Panc1 (cell line): ENCODE results near the gene P2RX3. TPM values are rescaled to one million over a fixed set of nuclear protein-coding genes. Genes with fewer than 3 reads are reported as not detected.
A peak's percentile ranks its signal among the peaks of the same experiment; 100 is the strongest.

ENCODE experiments used
- ATAC-seq: fragments of 200-7000 bp; cut with Tn5 transposase; 2 replicates; pipeline ENCODE4 v1.9.1; 2020; ENCODE audit warnings: mild to moderate bottlenecking, moderate library complexity
- BruUV-seq: library from RNA; stranded (reverse); fragments of 400-500 nt; replicated peaks from 2 replicates; lab custom pipeline; 2021; lab: Mats Ljungman, UMichigan
- CTCF ChIA-PET: fragments of 300-600 bp; sonication (Branson Sonifier 250); formaldehyde crosslinking; loops from one replicate; lab custom pipeline; 2022; ENCODE audit warnings: antibody characterized with exemption; lab: Charles Lee
- POLR2A ChIA-PET: fragments of 300-600 bp; sonication (Branson Sonifier 250); formaldehyde crosslinking; loops from one replicate; lab custom pipeline; 2022; ENCODE audit warnings: antibody characterized with exemption; lab: Charles Lee
- DNase-seq: peaks from one replicate; pipeline ENCODE4 v3.0.0-alpha.2; 2010; ENCODE audit warnings: low read depth, low spot score
- H3K27ac ChIP-seq: 2 replicates; pipeline ENCODE4 v1.5.1; 2011; ENCODE audit warnings: mild to moderate bottlenecking, low read length, inconsistent platforms
- H3K27me3 ChIP-seq: fragments of 200-500 bp; sonication (Bioruptor generic); 2 replicates; pipeline ENCODE4 v1.6.0; 2014; ENCODE audit warnings: low read length, inconsistent platforms; ENCODE audit not compliant: control insufficient read depth, insufficient read depth
- H3K36me3 ChIP-seq: fragments of 200-500 bp; sonication (Bioruptor generic); 2 replicates; pipeline ENCODE4 v1.5.1; 2014; ENCODE audit warnings: inconsistent platforms, mild to moderate bottlenecking, low read length, moderate library complexity; ENCODE audit not compliant: control insufficient read depth, insufficient read depth
- H3K4me1 ChIP-seq: 2 replicates; pipeline ENCODE4 v1.5.1; 2011; ENCODE audit warnings: inconsistent platforms, mild to moderate bottlenecking, low read length, moderate library complexity; ENCODE audit not compliant: control insufficient read depth, insufficient read depth
- H3K4me3 ChIP-seq, 2 experiments: 2 replicates each; pipeline ENCODE4 v1.5.1; 2011 to 2012; ENCODE audit warnings: low read depth in 2 of 2, low read length in 2 of 2, mild to moderate bottlenecking in 2 of 2, inconsistent platforms in 1 of 2, moderate library complexity in 1 of 2
- H3K9me3 ChIP-seq: fragments of 200-500 bp; sonication (Bioruptor generic); 2 replicates; pipeline ENCODE4 v1.5.1; 2014; ENCODE audit warnings: low read depth, mild to moderate bottlenecking, inconsistent platforms, low read length, moderate library complexity; ENCODE audit not compliant: control insufficient read depth, insufficient read depth
- CTCF ChIP-seq: fragments of 450-650 bp; IDR thresholded peaks from 2 replicates; pipeline ENCODE4 v1.5.1; 2017; ENCODE audit warnings: mild to moderate bottlenecking
- POLR2AphosphoS5 ChIP-seq: IDR thresholded peaks from 2 replicates; pipeline ENCODE4 v1.6.1; 2012; ENCODE audit warnings: mild to moderate bottlenecking, low read depth, low read length, moderate library complexity
- REST ChIP-seq, 2 experiments: IDR thresholded peaks; 2 replicates each; pipeline ENCODE4 v1.6.1; 2011 to 2012; ENCODE audit warnings: low read depth in 2 of 2, control low read depth in 1 of 2, low read length in 1 of 2, mild to moderate bottlenecking in 1 of 2, moderate library complexity in 1 of 2; ENCODE audit not compliant: insufficient read depth in 1 of 2
- SIN3A ChIP-seq: IDR thresholded peaks from 2 replicates; pipeline ENCODE4 v1.6.1; 2012; ENCODE audit warnings: low read depth, mild to moderate bottlenecking, low read length, moderate library complexity, borderline replicate concordance; ENCODE audit not compliant: insufficient read depth
- TCF7L2 ChIP-seq: IDR thresholded peaks from 2 replicates; pipeline ENCODE4 v1.6.1; 2011; ENCODE audit warnings: mild to moderate bottlenecking, low read depth, low read length, inconsistent platforms
- in situ Hi-C: cut with HindIII; loops from 2 replicates; pipeline ENCODE4 v1.10.0; 2016; ENCODE audit warnings: low sequenced_read_pairs, low pct_unique_long_range_greater_than_20kb
- intact Hi-C: fragments of 100-400 bp; cut with micrococcal nuclease; formaldehyde crosslinking; loops from one replicate; pipeline ENCODE4 v1.10.0; 2022; ENCODE audit not compliant: unreplicated experiment
- total RNA-seq: library from RNA; stranded (reverse); gene quantifications from one replicate; pipeline ENCODE4 v1.2.1, GENCODE V29; 2021; ENCODE audit not compliant: unreplicated experiment

Gene P2RX3
- total RNA-seq, 1 experiment from 2014 or later: not detected

- H3K9me3 ChIP-seq: no peaks in the 10 kb centered on the region
- no peak for DNase-seq
- TF ChIP-seq TCF7L2: no peak
- 0 out of 2 replicates have a peak, but pooled peaks have one; percentile 47 for TF ChIP-seq SIN3A
- 0 out of 2 replicates have a peak, but pooled peaks have one; percentile 28 for TF ChIP-seq POLR2AphosphoS5
- no peak for TF ChIP-seq CTCF
- TF ChIP-seq REST (IDR thresholded peaks at IDR 0.05; ENCODE audit: insufficient read depth in 1 of 2, low read depth in 2 of 2, low read length in 1 of 2): no peak
- no peaks in the 10 kb centered on the region for H3K36me3 ChIP-seq
- peaks cover 26% of the 10 kb centered on the region for H3K4me1 ChIP-seq
- ChIA-PET POLR2A (no interaction called here), CTCF (interaction anchor here (0.5 kb wide), 1 partner anchor 410 kb away, joined by 4 read pairs; no protein-coding TSS in a partner anchor)
- peak overlapping the region; percentile 45 to 60 for H3K4me3 ChIP-seq
- peak; percentile 98 for ATAC-seq
- in situ Hi-C loops: no loop called here
- no peaks in the 10 kb centered on the region for H3K27me3 ChIP-seq
- no TSS peak for BruUV-seq
- H3K27ac ChIP-seq: peak overlapping the region; percentile 85
- intact Hi-C loops: no loop called here
These were observed 26.8 kb upstream of the P2RX3 start for GRCh38 chr11:57311109-57311936.

- Histone ChIP-seq H3K27ac (peak overlapping the region; percentile 85), H3K27me3 (no peaks in the 10 kb centered on the region), H3K9me3 (no peaks in the 10 kb centered on the region), H3K4me1 (peaks cover 25% of the 10 kb centered on the region), H3K4me3 (no peak overlapping the region), H3K36me3 (no peaks in the 10 kb centered on the region)
- no peak for DNase-seq
- intact Hi-C loops (no loop called here), in situ Hi-C loops (no loop called here)
- ChIA-PET CTCF (no interaction called here), POLR2A (no interaction called here)
- no TSS peak for BruUV-seq
- no peak for TF ChIP-seq CTCF
- TF ChIP-seq TCF7L2: no peak
- TF ChIP-seq POLR2AphosphoS5: no peak
- no peak for TF ChIP-seq REST (IDR thresholded peaks at IDR 0.05; ENCODE audit: insufficient read depth in 1 of 2, low read depth in 2 of 2, low read length in 1 of 2)
- TF ChIP-seq SIN3A: no peak
- no peak for ATAC-seq
These were observed 25.6 kb upstream of the P2RX3 start for GRCh38 chr11:57312511-57313021.
